CD4-positive, alpha-beta T cell treated with Interleukin-12 subunit alpha and Interleukin-12 subunit beta, for 1 hour (primary cell): ENCODE results near the gene CALML3.

Experiments
- DNase-seq: peaks from one replicate; pipeline ENCODE4 v3.0.0-alpha.2; 2020

Gene CALML3

GRCh38 chr10:5573968-5574641, 49.3 kb downstream of the CALML3 start:
- DNase-seq = no peak

GRCh38 chr10:5574642-5575131, 49.9 kb downstream of the CALML3 start:
- no peak for DNase-seq

GRCh38 chr10:5575144-5575481, 50.4 kb downstream of the CALML3 start:
- DNase-seq = no peak

DNA sequence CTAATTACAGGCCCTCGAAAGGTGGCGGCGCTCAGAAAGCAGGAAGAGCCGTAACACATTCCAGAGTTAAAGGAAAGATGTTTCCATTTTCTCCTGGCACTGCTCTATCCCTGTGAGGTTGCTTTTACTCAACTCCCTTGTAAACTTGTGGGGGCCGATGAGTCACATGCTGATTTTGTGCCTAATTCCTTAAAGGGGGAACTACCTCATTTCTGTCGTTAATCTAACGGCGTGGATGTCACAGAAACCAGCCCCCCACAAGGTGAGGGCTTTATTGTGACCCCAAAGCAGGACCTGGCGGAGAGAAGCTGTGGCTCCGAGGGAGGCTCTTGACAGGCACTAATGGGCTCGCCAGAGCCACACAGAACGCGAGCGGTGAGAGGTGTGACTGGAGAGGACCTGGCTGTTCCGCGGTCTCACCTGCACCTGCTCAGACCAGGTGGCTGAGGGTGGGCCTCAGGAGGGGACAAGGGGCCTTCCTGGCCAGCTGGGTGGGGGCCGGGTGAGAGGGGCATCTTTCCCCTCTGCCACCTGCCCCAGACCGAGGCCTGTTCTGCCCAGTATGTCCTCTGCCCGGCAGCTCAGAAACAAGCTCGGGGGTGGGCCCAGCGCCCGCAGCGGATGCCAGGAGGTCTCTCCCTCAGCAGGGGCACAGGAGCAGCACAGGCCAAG, 50.9 kb downstream of the CALML3 start:
- no peak for DNase-seq

- no peak for DNase-seq
These were observed 51.5 kb downstream of the CALML3 start for GRCh38 chr10:5576154-5576748.
